ENCODE measurements around the gene USE1. TPM values are rescaled to one million over a fixed set of nuclear protein-coding genes. Genes with fewer than 3 reads are reported as not detected.
A peak's percentile ranks its signal among the peaks of the same experiment; 100 is the strongest.

The USE1 gene
- total RNA-seq, 4 donors from 2014 or later: 7.7 to 13.6 (median 11.2) TPM

DNA sequence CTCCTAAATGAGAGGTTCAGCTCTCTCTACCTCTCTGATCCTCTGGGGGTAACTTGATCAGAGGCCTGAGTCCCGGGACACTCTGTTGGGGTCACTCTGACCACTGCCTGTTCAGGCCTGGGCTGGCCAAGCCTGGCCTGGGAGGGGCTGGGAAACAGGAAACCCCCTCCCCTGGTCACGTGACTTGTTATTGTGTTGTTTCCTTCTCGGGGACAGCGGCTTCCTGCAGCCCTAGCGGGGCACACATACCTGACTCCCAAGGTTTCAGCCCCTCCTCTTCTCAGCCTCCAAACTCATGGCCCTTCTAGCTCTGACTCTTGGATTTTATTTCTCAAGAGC lies 49.5 kb downstream of the USE1 start, which contains the start of gene USHBP1:
Gene USHBP1 (minus strand): TSS at position 105 of the 339 bp plus-strand sequence. CDS start 446 bp downstream, outside the sequence.
- Histone ChIP-seq H3K27me3 (no peaks in the 10 kb centered on the region), H3K4me3 (peak within 1 kb of the TSS in 2 of 4 donors; percentile 32 to 33), H3K27ac (peak within 1 kb of the TSS in 2 of 4 donors; percentile 16 to 39), H3K4me1 (peaks cover 0 to 14% (median 5%) of the 10 kb centered on the region in 4 donors), H3K36me3 (peaks cover 0 to 8% (median 0%) of the 10 kb centered on the region in 3 donors), H3K9me3 (no peaks in the 10 kb centered on the region)
- peak in 1 of 3 donors; percentile 18 for DNase-seq
- no peak for TF ChIP-seq POLR2A (IDR thresholded peaks at IDR 0.05)
- no peak for TF ChIP-seq CTCF (IDR thresholded peaks at IDR 0.05)

GRCh38 chr19:17266026-17266425 lies 50.9 kb downstream of the USE1 start:
- H3K4me1 ChIP-seq: peaks cover 0 to 14% (median 5%) of the 10 kb centered on the region in 4 donors
- H3K36me3 ChIP-seq: peaks cover 0 to 21% (median 0%) of the 10 kb centered on the region in 3 donors
- H3K9me3 ChIP-seq: no peaks in the 10 kb centered on the region
- no peaks in the 10 kb centered on the region for H3K27me3 ChIP-seq
- no peak overlapping the region for H3K4me3 ChIP-seq
- DNase-seq: no peak
- peak overlapping the region in 2 of 4 donors; percentile 33 to 74 for H3K27ac ChIP-seq
- no peak for TF ChIP-seq POLR2A (IDR thresholded peaks at IDR 0.05)
- TF ChIP-seq CTCF (IDR thresholded peaks at IDR 0.05): no peak

DNA sequence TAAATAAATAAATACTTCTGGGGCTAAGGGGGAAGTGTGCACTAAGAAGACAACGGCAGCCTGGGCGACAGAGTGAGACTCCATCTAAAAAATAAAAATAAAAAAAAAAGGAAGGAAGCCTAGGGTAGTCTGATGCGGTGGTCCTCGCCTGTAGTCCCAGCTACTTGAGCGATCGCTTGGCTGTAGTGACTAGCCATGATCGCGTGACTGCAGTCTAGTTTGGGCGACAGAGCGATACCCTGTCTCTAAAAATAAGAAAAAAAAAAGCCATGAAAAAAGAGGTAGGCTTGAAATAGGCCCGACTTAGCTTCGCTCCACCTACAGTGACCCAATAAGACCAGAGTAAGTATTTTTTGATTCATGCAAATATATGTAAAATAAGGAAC lies 51.4 kb downstream of the USE1 start:
- H3K36me3 ChIP-seq: peaks cover 0 to 27% (median 0%) of the 10 kb centered on the region in 3 donors
- peaks cover 0 to 14% (median 5%) of the 10 kb centered on the region in 4 donors for H3K4me1 ChIP-seq
- DNase-seq: peak in 1 of 3 donors; percentile 55
- no peaks in the 10 kb centered on the region for H3K9me3 ChIP-seq
- H3K27me3 ChIP-seq: no peaks in the 10 kb centered on the region
- H3K4me3 ChIP-seq: peak overlapping the region in 2 of 4 donors; percentile 18 to 65
- no peak for TF ChIP-seq POLR2A (IDR thresholded peaks at IDR 0.05)
- no peak for TF ChIP-seq CTCF (IDR thresholded peaks at IDR 0.05)
- H3K27ac ChIP-seq: peak overlapping the region in 3 of 4 donors; percentile 20 to 74 (median 33)

DNA sequence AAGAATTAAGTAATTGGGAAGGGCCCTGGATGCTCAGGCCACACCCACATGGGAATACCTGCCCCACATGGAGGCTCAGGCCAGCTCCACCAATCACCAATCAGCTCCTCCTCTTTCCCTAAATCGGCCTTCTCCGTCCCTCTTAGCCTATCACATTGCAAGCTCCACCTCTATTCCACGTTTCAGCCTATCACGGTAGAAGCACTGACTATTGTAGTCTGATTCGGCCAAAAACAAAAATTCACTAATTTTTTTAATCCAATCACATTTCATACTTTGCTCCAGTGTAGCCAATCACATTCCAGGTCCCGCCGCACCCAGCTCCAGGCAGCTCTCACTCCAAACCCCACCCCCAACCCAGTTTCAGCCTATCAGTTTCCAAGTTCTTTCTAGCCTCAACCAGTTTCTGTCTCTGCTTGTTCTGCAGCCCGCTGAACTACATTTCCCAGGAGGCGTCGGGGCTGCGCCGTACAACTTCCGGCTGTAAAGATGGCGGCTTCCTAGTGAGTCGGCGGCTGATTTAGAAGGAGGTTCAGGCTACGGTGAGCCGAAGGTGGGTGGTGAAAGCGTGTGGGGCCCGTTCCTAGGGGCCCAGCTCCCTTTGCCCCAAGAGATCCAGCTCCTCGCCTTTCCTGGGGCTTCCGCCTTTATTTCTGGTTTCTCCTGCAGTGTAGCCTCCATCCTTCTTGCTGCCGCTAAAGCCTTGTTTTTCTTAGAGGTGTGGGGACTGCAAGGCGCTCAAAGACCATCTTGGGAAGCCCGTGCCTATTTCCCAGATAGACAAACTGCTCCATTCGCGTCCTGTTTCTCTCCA lies 52.0 kb downstream of the USE1 start, which contains the start of gene BABAM1:
Gene BABAM1 (plus strand): TSS at position 469 of the 814 bp plus-strand sequence. CDS start 1,364 bp downstream, outside the sequence.
- DNase-seq: peak; percentile 92 to 99 (median 97)
- Histone ChIP-seq H3K4me3 (peak within 1 kb of the TSS; percentile 65 to 93 (median 74)), H3K27me3 (no peaks in the 10 kb centered on the region), H3K9me3 (no peaks in the 10 kb centered on the region), H3K4me1 (peaks cover 0 to 14% (median 5%) of the 10 kb centered on the region in 4 donors), H3K27ac (peak within 1 kb of the TSS; percentile 58 to 74 (median 66)), H3K36me3 (peaks cover 0 to 33% (median 0%) of the 10 kb centered on the region in 3 donors)
- TF ChIP-seq POLR2A (IDR thresholded peaks at IDR 0.05): no peak
- no peak for TF ChIP-seq CTCF (IDR thresholded peaks at IDR 0.05)

DNA sequence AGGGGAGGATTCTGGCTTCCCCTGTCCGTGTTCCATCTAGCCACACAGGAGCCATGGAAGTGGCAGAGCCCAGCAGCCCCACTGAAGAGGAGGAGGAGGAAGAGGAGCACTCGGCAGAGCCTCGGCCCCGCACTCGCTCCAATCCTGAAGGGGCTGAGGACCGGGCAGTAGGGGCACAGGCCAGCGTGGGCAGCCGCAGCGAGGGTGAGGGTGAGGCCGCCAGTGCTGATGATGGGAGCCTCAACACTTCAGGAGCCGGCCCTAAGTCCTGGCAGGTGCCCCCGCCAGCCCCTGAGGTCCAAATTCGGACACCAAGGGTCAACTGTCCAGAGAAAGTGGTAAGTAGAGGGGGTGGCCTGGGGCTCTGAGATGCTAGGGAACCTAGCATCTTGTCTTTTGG lies 53.6 kb downstream of the USE1 start:
- Histone ChIP-seq H3K27ac (no peak overlapping the region), H3K4me1 (peaks cover 0 to 14% (median 5%) of the 10 kb centered on the region in 4 donors), H3K9me3 (no peaks in the 10 kb centered on the region), H3K4me3 (no peak overlapping the region), H3K27me3 (no peaks in the 10 kb centered on the region), H3K36me3 (peaks cover 0 to 48% (median 0%) of the 10 kb centered on the region in 3 donors)
- TF ChIP-seq POLR2A (IDR thresholded peaks at IDR 0.05) (no peak), CTCF (IDR thresholded peaks at IDR 0.05) (no peak)
- no peak for DNase-seq

Other genes starting within 250 kb of the USE1 start
- 10 to 100 TPM in 1 of 4 donors, 1 to 10 TPM in 3; 2.6 to 10.7 (median 5.2) TPM for gene CPAMD8, start 188.5 kb upstream of the USE1 start, total RNA-seq
- gene HAUS8, start 139.9 kb upstream of the USE1 start, total RNA-seq: 10 to 100 TPM in 2 of 4 donors, 1 to 10 TPM in 2; 9.7 to 29.7 (median 10.1) TPM
- gene MYO9B, start 139.6 kb upstream of the USE1 start, total RNA-seq: 100 to 1,000 TPM in 3 of 4 donors, 10 to 100 TPM in 1; 65.3 to 578 (median 143) TPM
- 10 to 100 TPM in 3 of 4 donors, 1 to 10 TPM in 1; 8.3 to 38.5 (median 30.8) TPM for gene OCEL1, start 10.9 kb downstream of the USE1 start, total RNA-seq
- 100 to 1,000 TPM in 3 of 4 donors, 10 to 100 TPM in 1; 42.1 to 217 (median 142) TPM for gene NR2F6, start 30.6 kb downstream of the USE1 start, total RNA-seq
- gene USHBP1, start 49.4 kb downstream of the USE1 start, total RNA-seq: 10 to 100 TPM in 1 of 4 donors, 1 to 10 TPM in 3; 1.6 to 11.6 (median 2.5) TPM
- 100 to 1,000 TPM in 1 of 4 donors, 10 to 100 TPM in 3; 51.8 to 174 (median 59.2) TPM for gene BABAM1, start 52.1 kb downstream of the USE1 start, total RNA-seq
- gene ANKLE1, start 66.5 kb downstream of the USE1 start, total RNA-seq: 1 to 10 TPM in 1 of 4 donors, under 1 TPM in 2, not detected in 1; 0.18 to 1.3 (median 0.95) TPM
- 10 to 100 TPM in 1 of 4 donors, 1 to 10 TPM in 3; 2.1 to 14.1 (median 5.6) TPM for gene ABHD8, start 88.1 kb downstream of the USE1 start, total RNA-seq
- gene MRPL34, start 90.5 kb downstream of the USE1 start, total RNA-seq: 100 to 1,000 TPM in 3 of 4 donors, 10 to 100 TPM in 1; 76.7 to 202 (median 196) TPM
- 10 to 100 TPM; 15.2 to 37.2 (median 23.9) TPM for gene DDA1, start 94.2 kb downstream of the USE1 start, total RNA-seq
- 10 to 100 TPM; 10.3 to 18.9 (median 16.0) TPM for gene ANO8, start 119.5 kb downstream of the USE1 start, total RNA-seq
- 10 to 100 TPM; 40.5 to 74.4 (median 57.7) TPM for gene GTPBP3, start 122.2 kb downstream of the USE1 start, total RNA-seq
- gene PLVAP, start 162.0 kb downstream of the USE1 start, total RNA-seq: 10 to 100 TPM; 10.5 to 62.7 (median 18.7) TPM
- gene CCDC194, start 178.8 kb downstream of the USE1 start, total RNA-seq: not detected
- 100 to 1,000 TPM in 1 of 4 donors, 10 to 100 TPM in 2, 1 to 10 TPM in 1; 9.6 to 101 (median 23.9) TPM for gene BST2, start 190.3 kb downstream of the USE1 start, total RNA-seq
- 10 to 100 TPM; 52.2 to 68.0 (median 64.1) TPM for gene MVB12A, start 204.7 kb downstream of the USE1 start, total RNA-seq
- gene TMEM221, start 233.3 kb downstream of the USE1 start, total RNA-seq: not detected
- not detected for gene NXNL1, start 245.6 kb downstream of the USE1 start, total RNA-seq